ENCODE data around the gene ZNF430. TPM values are rescaled to one million over a fixed set of nuclear protein-coding genes. Genes with fewer than 3 reads are reported as not detected.
A peak's percentile ranks its signal among the peaks of the same experiment; 100 is the strongest.

Gene ZNF430
- total and polyA plus RNA-seq, 9 of the 15 experiments (the other 6 are each of a cell fraction or from before 2014, with no cell fraction given), result 4.7 to 15.4 (median 9.4) TPM

- TF ChIP-seq MNT (conservative IDR thresholded peaks at IDR 0.05) (peak in 1 of 2 experiments; percentile 54; a peak in 1 of 4 replicates), MCM7 (IDR thresholded peaks at IDR 0.05) (no peak), ZNF324 (CRISPR knock-in tag; IDR thresholded peaks at IDR 0.05) (no peak), ZNF695 (CRISPR knock-in tag; IDR thresholded peaks at IDR 0.05) (no peak), HDAC6 (IDR thresholded peaks at IDR 0.05; ENCODE audit: low read depth, low read length) (no peak), ETV6 (IDR thresholded peaks at IDR 0.05; ENCODE audit: borderline replicate concordance in 1 of 2, low read depth in 2 of 2, low read length in 1 of 2) (no peak), ETV6 (CRISPR knock-in tag; IDR thresholded peaks at IDR 0.05; ENCODE audit: borderline replicate concordance) (no peak), SMARCB1 (IDR thresholded peaks at IDR 0.05; ENCODE audit: insufficient read length, low read depth) (no peak), HMGN3 (IDR thresholded peaks at IDR 0.05; ENCODE audit: borderline replicate concordance, extremely low read depth, insufficient read length, low read depth, low read length) (no peak), HNRNPUL1 (IDR thresholded peaks at IDR 0.05; ENCODE audit: low read length) (no peak), KLF6 (CRISPR knock-in tag; IDR thresholded peaks at IDR 0.05; ENCODE audit: borderline replicate concordance) (no peak), HNRNPLL (IDR thresholded peaks at IDR 0.05; ENCODE audit: low read depth, low read length, poor library complexity, severe bottlenecking) (peak; percentile 93), TFAM (CRISPR knock-in tag; conservative IDR thresholded peaks at IDR 0.05) (no peak), WHSC1 (IDR thresholded peaks at IDR 0.05; ENCODE audit: low read length) (no peak), FIP1L1 (IDR thresholded peaks at IDR 0.05; ENCODE audit: low read depth, low read length, poor library complexity, severe bottlenecking) (no peak), NEUROD1 (IDR thresholded peaks at IDR 0.05; ENCODE audit: borderline replicate concordance, low read depth, low read length, partially characterized antibody) (peak; percentile 43), CREB1 (IDR thresholded peaks at IDR 0.05) (no peak), CREB1 (CRISPR knock-in tag; IDR thresholded peaks at IDR 0.05) (no peak), ZBTB43 (CRISPR knock-in tag; IDR thresholded peaks at IDR 0.05) (no peak), HDAC8 (tag; IDR thresholded peaks at IDR 0.05) (no peak), ESRRA (IDR thresholded peaks at IDR 0.05; ENCODE audit: borderline replicate concordance, low read depth) (0 out of 2 replicates have a peak, but pooled peaks have one; percentile 19), DEAF1 (CRISPR knock-in tag; IDR thresholded peaks at IDR 0.05) (no peak), NCOA6 (IDR thresholded peaks at IDR 0.05) (no peak), PTBP1 (IDR thresholded peaks at IDR 0.05; ENCODE audit: low read depth, low read length) (no peak), EP400 (IDR thresholded peaks at IDR 0.05) (peak; percentile 67; the same call in 1 of the 2 replicates)
Observed at GRCh38 chr19:21082011-21082975, 61.8 kb downstream of the ZNF430 start, which contains the start of gene ZNF714 (continued).

All from K562 (cell line).